NCI-H2107 treated with DMSO at 0.1 percent for 48 hours (cell line): ENCODE data around the gene MYO6.

Experiments
- DNase-seq: peaks from one replicate; lab custom pipeline; 2025; ENCODE audit not compliant: unreplicated experiment; lab: John Stamatoyannopoulos, UW

The MYO6 gene

DNA sequence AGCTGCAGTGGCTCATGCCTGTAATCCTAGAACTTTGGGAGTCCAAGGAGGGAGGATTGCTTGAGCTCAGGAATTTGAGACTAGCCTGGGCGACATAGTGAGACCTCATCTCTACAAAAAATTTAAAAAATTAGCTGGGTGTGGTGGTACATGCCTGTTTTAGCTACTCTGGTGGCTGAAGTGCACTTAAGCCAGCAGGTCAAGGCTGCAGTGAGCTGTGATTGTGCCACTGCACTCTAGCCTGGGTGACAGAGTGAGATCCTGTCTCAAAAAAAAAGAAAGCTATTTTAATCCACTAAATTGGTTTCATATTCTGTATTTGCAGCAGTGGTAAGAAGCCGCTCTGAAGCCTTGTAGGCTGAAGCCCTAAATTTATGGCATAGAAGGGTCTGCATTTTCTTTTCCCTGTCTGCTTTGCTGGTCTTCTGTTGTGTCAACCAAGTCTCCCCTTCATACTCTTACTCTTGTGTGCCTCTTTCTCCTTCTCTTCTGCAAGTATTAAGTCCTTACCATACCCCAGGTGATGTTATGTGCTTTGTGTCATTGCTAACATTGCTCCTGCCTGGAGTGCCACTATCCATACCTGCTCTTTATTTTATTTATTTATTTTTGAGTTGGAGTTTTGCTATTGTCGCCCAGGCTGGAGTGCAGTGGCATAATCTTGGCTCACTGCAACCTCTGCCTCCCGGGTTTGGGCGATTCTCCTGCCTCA, 70.9 kb downstream of the MYO6 start:
- no peak for DNase-seq

- DNase-seq = no peak
Measured at GRCh38 chr6:75824160-75824559, 75.1 kb downstream of the MYO6 start.

- DNase-seq = no peak
Measured at GRCh38 chr6:75827163-75827562, 78.1 kb downstream of the MYO6 start.

DNA sequence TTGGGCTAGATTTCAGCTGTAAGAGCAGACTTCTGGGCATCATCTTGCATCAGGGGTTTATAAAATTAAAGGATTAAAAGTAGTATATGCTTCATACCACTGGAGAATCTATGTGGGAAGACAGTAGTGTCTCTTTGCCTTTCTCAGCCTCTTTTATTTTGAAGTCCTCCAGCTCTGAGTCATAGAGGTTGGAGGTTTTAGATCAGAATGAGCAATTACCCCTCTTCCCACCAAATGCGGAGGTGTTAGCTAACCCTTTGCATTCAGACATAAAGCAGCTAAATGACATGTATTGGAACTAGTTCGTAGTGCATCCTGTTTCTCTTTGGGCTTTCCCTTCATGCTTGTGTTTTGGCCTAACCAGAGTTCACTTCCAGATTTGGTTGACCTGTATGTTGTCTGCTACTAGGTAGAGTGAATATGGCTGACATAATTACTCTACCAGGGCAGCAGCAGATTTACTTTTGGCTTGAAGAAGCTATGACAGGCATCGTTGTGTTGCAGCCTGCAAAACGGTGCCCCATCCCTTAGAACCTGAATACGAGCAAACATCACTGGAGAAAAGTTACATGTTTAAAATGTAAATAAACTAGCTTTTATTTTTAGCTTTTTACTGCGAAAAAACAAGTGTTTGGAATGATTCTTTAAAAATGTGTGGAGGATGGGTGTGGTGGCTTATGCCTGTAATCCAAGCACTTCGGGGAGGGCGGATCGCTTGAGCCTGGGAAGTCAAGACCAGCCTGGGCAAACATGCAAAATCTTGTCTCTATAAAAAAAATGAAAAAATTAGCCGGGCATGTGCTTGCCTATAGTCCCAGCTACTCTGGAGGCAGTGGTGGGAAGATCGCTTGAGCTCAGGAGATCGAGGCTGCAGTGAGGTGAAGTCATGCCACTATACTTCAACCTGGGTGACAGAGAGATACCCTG, 82.2 kb downstream of the MYO6 start:
- DNase-seq = no peak

- DNase-seq = no peak
Measured at GRCh38 chr6:75834447-75834846, 85.4 kb downstream of the MYO6 start.

DNA sequence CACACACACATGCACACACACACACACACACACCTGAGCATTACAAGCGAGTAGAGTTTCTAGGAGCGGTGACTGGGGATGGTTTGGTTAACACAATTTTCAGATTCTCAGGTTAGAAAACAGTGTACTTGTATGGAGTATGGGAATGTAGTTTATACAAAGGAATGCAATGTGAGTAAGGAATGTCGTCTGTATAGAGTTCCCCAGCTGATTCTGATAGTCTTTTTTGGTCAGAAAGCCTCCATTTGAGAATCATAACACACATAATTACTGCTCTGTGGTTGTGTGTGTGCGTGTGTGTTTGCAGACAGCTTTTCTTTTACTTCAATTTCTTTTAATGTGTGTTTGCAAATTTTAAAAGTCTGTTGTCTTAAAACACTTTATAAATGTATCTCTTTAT, 93.2 kb downstream of the MYO6 start:
- no peak for DNase-seq

- no peak for DNase-seq
Measured at GRCh38 chr6:75842732-75843131, 93.7 kb downstream of the MYO6 start.

DNA sequence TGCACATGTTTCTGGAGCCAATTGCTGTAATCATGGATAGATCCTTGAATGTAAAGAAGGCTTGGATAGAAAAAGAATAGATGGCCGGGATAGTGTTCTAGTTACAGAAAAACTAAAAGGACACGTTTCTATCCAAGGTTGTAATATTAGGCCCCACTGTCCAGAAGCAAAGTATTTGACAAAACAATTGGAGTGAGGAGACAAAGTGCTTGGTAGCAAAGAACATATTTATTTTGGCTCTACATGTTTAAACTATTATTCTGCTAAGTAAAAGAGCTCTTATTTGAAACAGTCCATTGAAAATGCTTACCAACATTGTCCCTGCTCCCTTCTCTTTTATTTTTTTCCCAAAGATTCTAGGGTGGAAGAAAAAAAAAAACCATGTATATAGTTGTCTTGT, 94.4 kb downstream of the MYO6 start:
- DNase-seq = no peak

DNA sequence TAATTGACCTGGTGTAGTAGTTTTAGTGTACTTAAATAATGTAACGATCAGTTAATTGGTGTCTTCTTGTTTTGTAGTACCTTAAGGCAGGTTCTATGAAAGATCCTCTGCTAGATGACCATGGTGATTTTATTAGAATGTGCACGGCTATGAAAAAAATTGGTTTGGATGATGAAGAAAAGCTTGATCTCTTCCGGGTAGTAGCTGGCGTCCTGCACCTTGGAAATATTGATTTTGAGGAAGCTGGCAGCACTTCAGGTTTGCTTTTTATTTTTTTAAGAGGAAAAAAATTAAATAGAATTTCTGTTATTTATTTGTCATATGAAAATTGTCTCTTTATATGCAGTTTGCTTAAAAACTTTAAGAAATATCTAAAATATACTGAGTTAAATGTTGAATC, 99.2 kb downstream of the MYO6 start:
- DNase-seq = no peak

DNA sequence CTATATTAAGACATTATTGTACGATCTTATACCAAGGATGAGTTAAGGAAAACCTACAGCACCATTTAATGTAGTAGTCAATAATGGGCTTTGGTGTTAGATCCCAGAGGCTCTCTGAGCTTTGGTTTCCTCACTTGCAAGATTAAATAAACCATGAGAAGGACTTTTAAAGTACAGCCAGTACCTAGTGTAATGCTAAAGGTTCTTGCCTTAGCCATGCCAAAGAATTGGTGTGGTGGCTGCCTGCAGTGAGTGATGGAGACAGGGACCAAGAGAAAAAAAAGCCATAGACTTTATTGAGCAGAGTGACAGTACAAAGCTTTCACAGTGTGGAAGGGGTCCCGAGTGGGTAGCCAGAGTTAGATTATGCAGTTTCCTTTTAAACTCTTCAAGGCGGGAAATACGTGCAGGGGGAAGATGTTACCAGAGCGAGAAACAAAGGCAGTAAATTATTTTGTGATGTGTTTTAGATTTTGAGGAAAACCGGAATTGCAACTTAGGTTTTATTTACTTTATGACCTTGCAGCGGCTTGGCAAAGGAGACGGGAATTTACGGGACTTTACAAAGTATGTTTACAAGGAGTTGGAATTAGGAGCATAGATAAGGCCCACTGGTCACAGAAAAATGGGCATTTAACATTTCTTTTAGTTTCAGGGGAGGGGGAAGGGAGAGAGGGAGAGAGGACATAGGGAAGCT, 100.4 kb downstream of the MYO6 start:
- no peak for DNase-seq

DNA sequence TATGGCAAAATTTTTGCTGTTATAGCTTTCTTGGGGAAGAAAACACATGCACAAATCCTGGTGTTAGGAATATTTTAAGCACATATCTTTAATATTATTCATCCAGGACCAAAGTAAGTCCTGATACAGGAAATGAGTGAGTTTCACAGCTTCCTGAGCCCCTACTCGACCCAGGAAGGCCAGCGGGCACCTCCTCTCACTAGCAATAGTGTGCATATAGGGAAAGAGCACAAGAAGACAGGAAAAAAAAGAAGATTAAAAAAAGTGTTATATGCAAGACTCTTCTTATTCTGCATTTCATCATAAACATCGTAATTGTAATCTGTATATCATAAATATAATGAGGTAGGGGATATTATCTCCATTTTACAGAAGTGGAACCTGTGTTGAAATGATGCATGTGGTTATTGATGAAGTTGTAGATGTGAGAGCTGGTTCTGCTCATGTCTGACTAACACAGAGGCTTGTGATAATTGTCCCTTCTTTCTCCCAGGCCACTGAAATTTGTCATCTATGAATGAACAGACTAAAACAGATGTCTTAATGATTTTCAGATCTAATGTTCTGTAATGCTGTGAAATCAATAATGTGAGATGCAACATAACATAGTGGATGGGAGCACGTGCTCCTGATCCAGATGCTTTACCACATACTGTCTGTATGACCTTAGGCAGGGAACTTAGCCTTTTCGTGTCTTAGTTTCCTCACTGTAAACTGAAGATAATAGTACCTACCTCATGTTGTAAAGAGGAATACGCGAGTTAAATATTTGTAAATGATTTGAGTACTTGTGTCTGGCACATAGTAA, 101.2 kb downstream of the MYO6 start:
- no peak for DNase-seq

GRCh38 chr6:75852721-75853120, 103.7 kb downstream of the MYO6 start:
- DNase-seq = no peak

DNA sequence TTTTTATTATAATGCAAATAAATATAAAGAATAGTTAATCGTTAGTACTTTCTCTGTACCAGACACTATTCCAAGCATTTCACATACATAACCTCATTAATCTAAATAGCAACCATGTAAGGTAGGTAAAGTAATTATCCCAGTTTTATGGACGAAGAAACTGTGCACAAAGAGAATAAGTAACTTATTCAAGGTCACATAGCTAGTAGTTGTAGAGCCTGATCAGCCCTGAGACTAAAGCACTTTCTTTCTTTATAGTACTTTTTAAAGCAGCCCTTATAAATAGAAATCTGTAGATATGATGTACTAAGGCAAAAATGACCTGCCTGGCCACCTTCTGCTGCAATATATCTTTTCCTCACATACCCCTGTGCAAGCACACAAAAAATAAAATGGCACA, 104.8 kb downstream of the MYO6 start:
- no peak for DNase-seq

- peak; percentile 4 for DNase-seq
Measured at GRCh38 chr6:75855052-75855451, 106.0 kb downstream of the MYO6 start.

DNA sequence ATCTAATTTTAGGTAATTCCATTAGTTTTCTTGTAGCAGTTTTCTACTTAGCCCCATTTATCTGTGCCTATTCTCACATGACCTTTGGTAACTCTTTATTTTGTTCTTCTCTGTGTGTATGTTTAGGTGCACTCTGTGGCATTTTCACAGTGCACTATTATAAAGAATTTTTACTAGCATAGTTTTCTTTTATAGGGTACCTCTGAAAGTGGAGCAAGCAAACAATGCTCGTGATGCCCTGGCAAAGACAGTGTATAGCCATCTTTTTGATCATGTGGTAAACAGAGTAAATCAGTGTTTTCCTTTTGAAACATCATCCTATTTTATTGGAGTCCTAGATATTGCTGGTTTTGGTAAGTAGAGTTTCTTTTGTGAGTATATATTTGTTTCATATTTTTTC, 107.9 kb downstream of the MYO6 start:
- no peak for DNase-seq

DNA sequence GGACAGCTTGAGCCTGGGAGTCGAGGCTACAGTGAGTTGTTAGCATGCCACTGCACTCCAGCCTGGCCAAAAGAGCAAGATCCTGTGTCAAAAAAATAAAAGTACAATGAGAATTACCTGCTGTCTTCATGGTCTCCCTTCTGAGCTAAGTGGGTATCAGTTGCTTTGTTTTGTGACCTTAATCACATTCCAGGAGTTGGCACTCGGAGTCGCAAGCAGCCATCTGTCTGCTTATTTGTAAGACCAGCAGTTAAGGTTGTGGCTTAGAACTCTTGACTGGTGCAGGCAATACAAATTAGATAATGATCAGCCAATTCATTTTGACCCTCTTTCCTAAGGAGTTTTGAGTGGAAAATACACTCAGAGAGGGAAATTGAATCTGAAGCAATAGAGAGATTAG, 114.0 kb downstream of the MYO6 start:
- no peak for DNase-seq

DNA sequence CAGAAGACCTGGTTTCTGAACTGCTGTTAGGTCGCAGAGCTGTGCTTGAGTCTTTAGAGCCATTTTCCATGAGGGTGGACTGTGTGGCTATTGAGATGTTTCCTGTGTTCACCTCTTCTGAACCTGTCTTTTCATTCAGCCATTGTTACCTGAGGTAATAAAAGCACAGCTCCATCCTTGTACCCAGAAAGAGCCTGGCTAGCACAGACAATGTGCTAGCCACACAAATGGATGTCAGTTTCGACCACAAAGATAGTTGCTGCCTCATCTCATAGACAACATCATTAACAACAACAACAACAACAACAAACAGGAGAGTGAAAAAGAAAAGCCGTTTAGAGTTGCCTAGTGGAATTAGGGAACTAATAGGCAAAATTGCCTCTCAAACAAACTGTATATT, 114.7 kb downstream of the MYO6 start:
- DNase-seq = no peak

GRCh38 chr6:75864446-75864845, 115.4 kb downstream of the MYO6 start:
- no peak for DNase-seq

DNA sequence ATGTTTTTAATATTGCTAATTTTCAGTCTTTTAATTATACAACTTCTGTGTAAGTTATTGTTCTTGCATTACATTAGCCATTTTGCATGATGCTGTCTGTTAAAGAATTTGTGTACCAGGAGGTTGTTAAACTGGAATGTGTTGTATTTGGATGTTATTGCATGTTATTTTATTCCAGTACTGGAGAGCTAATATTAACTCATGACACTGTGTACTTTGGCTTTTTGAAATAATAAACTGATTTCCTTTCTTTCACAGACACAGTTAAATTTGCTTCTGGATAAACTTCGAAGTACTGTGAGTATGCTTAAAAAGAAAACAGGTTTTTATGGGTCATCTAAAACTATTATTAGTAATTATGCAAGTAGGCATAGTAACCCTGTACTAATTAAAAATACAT, 121.3 kb downstream of the MYO6 start:
- no peak for DNase-seq

- DNase-seq = no peak
Measured at GRCh38 chr6:75874224-75874623, 125.2 kb downstream of the MYO6 start.

DNA sequence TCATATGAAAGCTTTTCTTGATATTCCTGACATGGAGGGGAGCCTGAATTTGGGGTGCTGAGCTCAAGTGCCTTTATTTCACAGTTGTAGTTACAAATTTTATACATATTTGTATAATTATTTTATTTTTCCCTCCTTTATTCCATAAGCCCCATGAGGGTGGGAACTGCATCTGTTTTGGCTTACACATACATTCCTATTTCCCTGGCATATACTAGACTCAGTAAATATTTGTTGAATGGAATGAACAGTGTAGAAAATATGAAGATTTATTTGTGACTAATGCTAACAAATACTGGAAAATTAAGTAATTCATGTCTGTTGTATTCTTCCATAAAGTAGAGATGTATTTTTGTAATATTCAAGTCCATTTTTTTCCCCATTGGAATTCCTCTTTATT, 127.1 kb downstream of the MYO6 start:
- DNase-seq = no peak
